Thyroid gland (tissue), 4 donors: ENCODE results near the gene KLHDC9. TPM values are rescaled to one million over a fixed set of nuclear protein-coding genes. Genes with fewer than 3 reads are reported as not detected.

Source experiments
- DNase-seq, 2 donors: peaks; one replicate each; pipeline ENCODE4 v3.0.0-alpha.2; 2019
- H3K27ac ChIP-seq, 3 donors: fragments of 200-600 bp; sonication (generic); 1 replicate in 2 of 3; 2 replicates in 1 of 3; pipeline ENCODE4 v1.5.1; 2016 to 2019; ENCODE audit warnings: mild to moderate bottlenecking in 1 of 3, moderate library complexity in 1 of 3
- H3K27me3 ChIP-seq: fragments of 200-600 bp; sonication (generic); one replicate; pipeline ENCODE4 v1.5.1; 2019
- H3K36me3 ChIP-seq, 2 donors: fragments of 200-600 bp; sonication (generic); one replicate each; pipeline ENCODE4 v1.5.1; 2016 to 2019
- H3K4me1 ChIP-seq, 2 donors: fragments of 200-600 bp; sonication (generic); one replicate each; pipeline ENCODE4 v1.5.1; 2017 to 2019
- H3K4me3 ChIP-seq, 3 donors: fragments of 200-600 bp; sonication (generic); replicated peaks in 1 of 3; 1 replicate in 2 of 3; 2 replicates in 1 of 3; pipeline ENCODE4 v1.5.1; 2016; ENCODE audit warnings: mild to moderate bottlenecking in 1 of 3
- H3K9me3 ChIP-seq: fragments of 200-600 bp; sonication (generic); one replicate; pipeline ENCODE4 v1.5.1; 2017
- POLR2A ChIP-seq, 2 donors: fragments of 450-650 bp; IDR thresholded peaks; one replicate each; pipeline ENCODE4 v1.6.1; 2017; ENCODE audit warnings: antibody characterized with exemption in 2 of 2, mild to moderate bottlenecking in 2 of 2, moderate library complexity in 1 of 2
- WGBS, 2 donors: methylation state at CpG; one replicate each; pipeline ENCODE4 v1.1.5; 2017; 5-methylcytosine and 5-hydroxymethylcytosine counted together
- intact Hi-C: fragments of 100-400 bp; cut with DNase I; formaldehyde crosslinking; loops from one replicate; pipeline ENCODE4 v1.15.1; 2023
- total RNA-seq, 4 donors: library from RNA; depleted of rRNA; stranded (reverse); fragments of >200 nt; gene quantifications; one replicate each; pipeline ENCODE4 v1.2.3, GENCODE V29; 2016
- TF ChIP-seq, protein P1 (sequence below), 6 experiments: fragments of 200-600 bp in 3 of 6; fragments of 450-650 bp in 3 of 6; sonication (generic) in 3 of 6; IDR thresholded peaks; one replicate each; pipeline ENCODE4 v1.5.1; 2016 to 2019; ENCODE audit warnings: antibody characterized with exemption in 6 of 6, mild to moderate bottlenecking in 2 of 6, inconsistent platforms in 1 of 6, moderate library complexity in 1 of 6

The KLHDC9 gene
- total RNA-seq, 4 donors from 2014 or later: 6.9 to 31.8 (median 19.2) TPM

DNA sequence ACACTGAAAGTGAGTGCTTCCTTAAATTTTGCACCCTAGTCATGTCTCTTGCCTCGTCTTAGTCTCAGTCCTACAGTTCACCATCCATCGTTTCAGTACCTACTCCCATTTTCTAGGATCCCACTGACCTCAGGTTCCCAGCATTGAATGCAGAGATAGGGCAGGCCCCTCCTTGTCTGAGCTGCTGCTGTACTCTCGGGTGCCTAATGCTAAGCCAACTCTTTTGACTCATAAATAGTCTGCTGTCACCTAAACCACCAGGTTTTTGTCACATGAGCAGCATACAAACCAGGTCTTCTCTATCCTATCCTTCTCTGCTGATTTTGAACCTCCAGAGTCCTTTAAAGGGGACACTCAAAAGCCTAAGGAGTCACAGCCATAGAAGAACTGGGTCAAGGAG, 31.5 kb upstream of the KLHDC9 start:
- TF ChIP-seq POLR2A (IDR thresholded peaks at IDR 0.05): no peak
- TF ChIP-seq, protein P1, sequence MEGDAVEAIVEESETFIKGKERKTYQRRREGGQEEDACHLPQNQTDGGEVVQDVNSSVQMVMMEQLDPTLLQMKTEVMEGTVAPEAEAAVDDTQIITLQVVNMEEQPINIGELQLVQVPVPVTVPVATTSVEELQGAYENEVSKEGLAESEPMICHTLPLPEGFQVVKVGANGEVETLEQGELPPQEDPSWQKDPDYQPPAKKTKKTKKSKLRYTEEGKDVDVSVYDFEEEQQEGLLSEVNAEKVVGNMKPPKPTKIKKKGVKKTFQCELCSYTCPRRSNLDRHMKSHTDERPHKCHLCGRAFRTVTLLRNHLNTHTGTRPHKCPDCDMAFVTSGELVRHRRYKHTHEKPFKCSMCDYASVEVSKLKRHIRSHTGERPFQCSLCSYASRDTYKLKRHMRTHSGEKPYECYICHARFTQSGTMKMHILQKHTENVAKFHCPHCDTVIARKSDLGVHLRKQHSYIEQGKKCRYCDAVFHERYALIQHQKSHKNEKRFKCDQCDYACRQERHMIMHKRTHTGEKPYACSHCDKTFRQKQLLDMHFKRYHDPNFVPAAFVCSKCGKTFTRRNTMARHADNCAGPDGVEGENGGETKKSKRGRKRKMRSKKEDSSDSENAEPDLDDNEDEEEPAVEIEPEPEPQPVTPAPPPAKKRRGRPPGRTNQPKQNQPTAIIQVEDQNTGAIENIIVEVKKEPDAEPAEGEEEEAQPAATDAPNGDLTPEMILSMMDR (IDR thresholded peaks at IDR 0.05): no peak
- Histone ChIP-seq H3K27me3 (no peaks in the 10 kb centered on the region), H3K4me3 (no peak overlapping the region), H3K9me3 (no peaks in the 10 kb centered on the region), H3K36me3 (no peaks in the 10 kb centered on the region), H3K27ac (no peak overlapping the region), H3K4me1 (no peaks in the 10 kb centered on the region)
- whole genome bisulfite sequencing, 2 donors: 73 to 88% methylated on average over 3 of the region's 3 CpGs
- intact Hi-C loops: no loop called here
- no peak for DNase-seq

DNA sequence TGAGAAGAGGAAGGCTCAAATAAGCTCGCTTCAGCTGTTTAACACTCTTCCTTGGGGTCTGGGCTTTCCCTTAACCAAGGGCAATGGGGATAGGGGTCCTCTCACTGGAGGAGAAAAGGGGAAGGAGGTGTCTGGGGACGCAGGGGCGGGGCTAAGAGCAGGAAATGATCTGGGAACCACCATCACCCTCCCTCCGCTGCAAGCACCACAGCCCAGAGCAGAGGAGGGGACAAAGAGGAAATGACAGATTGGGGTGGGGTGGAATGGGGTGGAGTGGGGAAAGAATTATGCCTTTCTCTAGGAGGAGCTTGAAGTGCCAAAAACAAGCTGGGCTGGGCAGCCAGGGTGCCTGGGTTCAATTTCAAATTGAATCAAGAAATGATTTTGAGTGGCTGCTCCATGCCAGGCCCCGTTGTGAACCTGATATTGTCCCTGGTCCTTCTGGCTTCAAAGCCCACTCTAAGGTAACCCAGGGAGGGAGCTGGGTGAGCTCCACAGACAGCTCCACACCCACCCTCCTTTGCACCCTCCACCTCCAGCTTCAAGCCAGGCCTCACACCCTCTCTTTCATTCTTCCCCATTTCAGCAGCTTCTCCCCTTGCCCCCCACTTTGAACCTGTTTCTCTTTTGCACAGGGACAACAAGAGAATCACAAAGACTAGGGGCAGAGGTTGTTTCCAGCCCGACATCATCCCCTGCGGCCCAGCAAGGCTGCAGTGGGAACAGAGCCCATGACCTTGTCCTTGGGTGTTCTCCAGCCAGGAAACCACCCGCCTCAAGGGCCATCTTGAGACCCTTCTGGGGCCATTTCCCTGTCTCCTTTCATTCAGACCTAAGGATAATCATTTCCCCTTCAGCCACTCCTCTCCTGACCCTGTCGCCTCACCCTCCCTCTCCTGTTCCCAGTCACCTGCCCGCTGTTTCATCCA, 29.6 kb upstream of the KLHDC9 start:
- Histone ChIP-seq H3K4me3 (no peak overlapping the region), H3K27me3 (no peaks in the 10 kb centered on the region), H3K4me1 (no peaks in the 10 kb centered on the region), H3K9me3 (no peaks in the 10 kb centered on the region), H3K36me3 (no peaks in the 10 kb centered on the region), H3K27ac (peak overlapping the region in 1 of 3 donors; percentile 24)
- WGBS, 2 donors: 58 to 77% methylated on average over 10 of the region's 10 CpGs
- TF ChIP-seq, protein P1 (IDR thresholded peaks at IDR 0.05): no peak
- no peak for TF ChIP-seq POLR2A (IDR thresholded peaks at IDR 0.05)
- DNase-seq: peak; percentile 11 to 21
- intact Hi-C loops: no loop called here

DNA sequence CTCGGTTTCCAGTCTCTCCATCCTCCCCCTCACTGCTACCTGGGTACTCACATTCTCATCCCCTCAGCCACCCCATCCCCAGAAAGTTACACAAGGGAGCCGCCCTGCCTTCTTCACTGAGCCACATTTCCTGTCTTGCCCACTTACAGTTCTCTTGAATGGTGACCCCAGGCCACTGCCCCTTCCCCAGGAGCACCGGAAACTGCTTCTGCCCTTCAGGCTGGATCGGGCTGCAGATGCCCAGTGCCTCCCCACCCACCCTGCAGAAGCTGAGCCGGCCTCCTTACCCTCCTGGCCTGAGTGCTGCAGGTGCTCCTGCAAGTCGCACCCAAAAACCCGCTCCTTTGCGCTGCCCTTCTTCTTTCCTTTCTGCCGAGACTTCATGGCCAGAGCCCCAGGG, 28.9 kb upstream of the KLHDC9 start:
- H3K27ac ChIP-seq: peak overlapping the region in 1 of 3 donors; percentile 24
- DNase-seq: no peak
- H3K4me3 ChIP-seq: no peak overlapping the region
- no peaks in the 10 kb centered on the region for H3K36me3 ChIP-seq
- H3K27me3 ChIP-seq: no peaks in the 10 kb centered on the region
- TF ChIP-seq, protein P1 (IDR thresholded peaks at IDR 0.05): no peak
- no peak for TF ChIP-seq POLR2A (IDR thresholded peaks at IDR 0.05)
- intact Hi-C loops: no loop called here
- H3K9me3 ChIP-seq: no peaks in the 10 kb centered on the region
- 71 to 81% methylated on average over 8 to 9 of the region's 9 CpGs for WGBS, 2 donors
- H3K4me1 ChIP-seq: no peaks in the 10 kb centered on the region

DNA sequence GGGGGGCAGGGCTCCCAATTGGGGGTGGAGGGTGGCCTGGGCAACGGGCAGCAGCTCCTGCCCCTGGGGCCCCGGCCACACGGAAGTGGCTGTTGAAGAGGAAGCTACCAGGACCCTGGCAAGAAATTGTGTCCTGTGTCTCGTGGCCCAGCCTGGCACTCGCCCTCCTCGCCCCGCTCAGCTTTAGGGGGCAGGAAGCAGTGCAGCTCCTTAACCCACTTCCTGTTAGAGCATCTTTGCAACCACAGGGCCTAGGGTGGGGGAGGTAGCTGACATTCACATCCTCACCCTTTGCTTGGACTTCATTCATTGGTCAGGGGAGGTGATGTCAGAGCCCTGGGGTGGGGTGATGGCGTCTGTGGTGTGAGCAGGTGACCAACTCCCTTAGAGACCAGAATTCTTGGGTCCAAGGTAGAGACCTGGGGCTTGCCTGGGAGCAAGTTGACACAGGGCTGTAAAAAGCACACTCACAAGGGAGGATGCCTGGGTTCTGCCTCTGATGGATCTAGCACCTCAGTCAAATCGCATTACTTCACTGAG, 28.4 kb upstream of the KLHDC9 start, which contains the start of gene ARHGAP30:
Gene ARHGAP30 (minus strand): TSS at position 161 of the 540 bp plus-strand sequence. CDS start 267 bp downstream, outside the sequence.
- Histone ChIP-seq H3K9me3 (no peaks in the 10 kb centered on the region), H3K36me3 (no peaks in the 10 kb centered on the region), H3K4me3 (no peak within 1 kb of the TSS), H3K27ac (peak within 1 kb of the TSS in 1 of 3 donors; percentile 24), H3K27me3 (no peaks in the 10 kb centered on the region), H3K4me1 (no peaks in the 10 kb centered on the region)
- intact Hi-C loops: no loop called here
- 60 to 87% methylated on average over 7 to 9 of the region's 9 CpGs for WGBS, 2 donors
- TF ChIP-seq POLR2A (IDR thresholded peaks at IDR 0.05): no peak
- TF ChIP-seq, protein P1 (IDR thresholded peaks at IDR 0.05): no peak
- peak; percentile 17 to 21 for DNase-seq

DNA sequence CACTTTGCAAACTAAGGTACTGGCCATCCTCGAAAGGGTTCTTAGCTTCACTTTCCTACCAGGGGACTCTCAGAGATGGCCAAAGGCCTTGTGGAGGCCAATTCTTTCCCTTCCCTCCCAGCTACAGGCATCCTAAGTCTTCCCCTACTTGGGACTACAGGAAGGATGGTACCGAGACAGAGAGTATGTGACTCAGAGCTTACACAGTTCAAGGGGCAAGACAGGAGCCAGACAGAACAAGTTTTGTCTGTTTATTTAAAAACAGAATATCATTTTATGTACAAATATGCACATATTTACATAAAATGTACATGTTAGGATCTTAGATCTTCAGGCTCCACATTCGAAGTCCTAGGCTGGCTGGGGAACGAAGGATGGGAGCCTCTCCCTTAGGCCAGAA, 27.4 kb upstream of the KLHDC9 start:
- intact Hi-C loops: no loop called here
- H3K9me3 ChIP-seq: no peaks in the 10 kb centered on the region
- 90 to 92% methylated on average over 4 of the region's 4 CpGs for WGBS, 2 donors
- no peak overlapping the region for H3K4me3 ChIP-seq
- no peaks in the 10 kb centered on the region for H3K36me3 ChIP-seq
- H3K27me3 ChIP-seq: no peaks in the 10 kb centered on the region
- no peaks in the 10 kb centered on the region for H3K4me1 ChIP-seq
- H3K27ac ChIP-seq: no peak overlapping the region
- TF ChIP-seq, protein P1 (IDR thresholded peaks at IDR 0.05): no peak
- TF ChIP-seq POLR2A (IDR thresholded peaks at IDR 0.05): no peak
- no peak for DNase-seq
